ENCODE data around the gene CEBPZOS.

DNA sequence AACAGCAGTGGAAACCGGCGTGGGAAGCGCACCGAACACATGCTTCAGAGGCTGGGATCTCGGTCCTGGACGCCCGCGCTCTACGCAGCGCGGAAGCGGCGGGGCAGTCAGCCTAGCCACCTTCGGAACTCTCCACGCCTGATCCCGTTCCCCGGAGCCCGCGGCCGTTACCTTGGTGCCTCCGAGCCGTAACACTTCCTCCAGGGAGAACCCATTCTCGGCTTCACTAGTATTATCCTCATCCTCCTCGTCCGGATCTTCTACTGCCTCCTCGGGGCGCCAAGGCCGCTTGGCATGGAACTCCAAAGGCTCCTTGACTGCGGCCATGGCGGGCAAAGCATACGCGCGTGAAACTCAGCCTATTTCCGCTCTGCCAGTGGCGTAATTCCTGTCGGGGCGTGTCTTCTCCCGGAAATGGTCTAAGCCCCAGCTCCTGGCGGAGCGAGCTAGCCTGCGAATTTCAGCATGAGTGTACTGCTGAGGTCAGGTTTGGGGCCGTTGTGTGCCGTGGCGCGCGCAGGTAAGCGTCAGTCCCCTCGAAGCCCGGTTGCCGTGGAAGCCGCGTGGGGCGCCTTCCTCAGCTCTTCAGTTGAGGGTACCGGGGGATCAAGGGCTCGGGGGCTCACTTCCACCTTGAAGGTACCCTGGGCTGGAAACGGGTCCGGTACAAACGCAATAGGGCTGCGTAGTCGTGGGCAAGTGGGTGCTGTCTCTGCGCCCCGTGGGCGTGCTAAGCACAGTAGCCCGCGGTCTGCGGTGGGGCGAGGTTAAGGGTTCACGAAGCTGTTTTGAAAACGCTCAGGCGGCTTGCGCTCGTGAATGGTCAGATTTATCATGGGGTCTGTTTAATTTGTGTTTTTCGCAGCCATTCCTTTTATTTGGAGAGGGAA lies 35.2 kb downstream of the CEBPZOS start, which contains the start of the genes CEBPZ and NDUFAF7:
- TF ChIP-seq EP300 (IDR thresholded peaks at IDR 0.05) (no peak), POLR2A (IDR thresholded peaks at IDR 0.05) (peak in 2 of 4 donors; percentile 23 to 41), POLR2AphosphoS5 (IDR thresholded peaks at IDR 0.05) (peak; percentile 79 to 94 (median 93))
- TF ChIP-seq, protein P1, sequence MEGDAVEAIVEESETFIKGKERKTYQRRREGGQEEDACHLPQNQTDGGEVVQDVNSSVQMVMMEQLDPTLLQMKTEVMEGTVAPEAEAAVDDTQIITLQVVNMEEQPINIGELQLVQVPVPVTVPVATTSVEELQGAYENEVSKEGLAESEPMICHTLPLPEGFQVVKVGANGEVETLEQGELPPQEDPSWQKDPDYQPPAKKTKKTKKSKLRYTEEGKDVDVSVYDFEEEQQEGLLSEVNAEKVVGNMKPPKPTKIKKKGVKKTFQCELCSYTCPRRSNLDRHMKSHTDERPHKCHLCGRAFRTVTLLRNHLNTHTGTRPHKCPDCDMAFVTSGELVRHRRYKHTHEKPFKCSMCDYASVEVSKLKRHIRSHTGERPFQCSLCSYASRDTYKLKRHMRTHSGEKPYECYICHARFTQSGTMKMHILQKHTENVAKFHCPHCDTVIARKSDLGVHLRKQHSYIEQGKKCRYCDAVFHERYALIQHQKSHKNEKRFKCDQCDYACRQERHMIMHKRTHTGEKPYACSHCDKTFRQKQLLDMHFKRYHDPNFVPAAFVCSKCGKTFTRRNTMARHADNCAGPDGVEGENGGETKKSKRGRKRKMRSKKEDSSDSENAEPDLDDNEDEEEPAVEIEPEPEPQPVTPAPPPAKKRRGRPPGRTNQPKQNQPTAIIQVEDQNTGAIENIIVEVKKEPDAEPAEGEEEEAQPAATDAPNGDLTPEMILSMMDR (IDR thresholded peaks at IDR 0.05), result no peak

Measured in stomach (tissue), 4 donors.